ENCODE measurements around the gene CDRT15.

Gene CDRT15

DNA sequence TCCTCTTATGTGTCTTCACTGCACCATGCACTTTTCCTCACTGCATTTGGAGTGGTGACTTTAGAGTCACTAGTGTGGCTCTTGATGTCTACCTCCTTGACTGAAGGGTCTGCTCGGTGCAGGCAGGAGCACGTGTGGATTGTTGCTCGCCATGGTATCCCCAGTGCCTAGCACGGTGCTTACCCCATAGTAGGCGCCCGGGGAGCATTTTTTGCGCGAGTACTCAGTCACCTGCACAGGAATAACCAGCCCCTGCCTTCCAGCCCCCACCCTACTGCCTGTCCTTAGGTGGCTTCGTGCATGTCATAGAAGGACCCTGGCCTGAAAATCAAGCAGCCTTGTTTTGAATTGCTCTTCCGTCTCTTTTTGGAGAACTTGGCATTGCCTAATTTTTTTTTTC is 31.3 kb downstream of the CDRT15 start:
- Histone ChIP-seq H3K4me3 (ENCODE audit: low read depth, low read length) (no peak overlapping the region), H3K36me3 (no peaks in the 10 kb centered on the region), H3K27me3 (no peaks in the 10 kb centered on the region), H3K9me3 (no peaks in the 10 kb centered on the region), H3K4me1 (no peaks in the 10 kb centered on the region; the same call in 1 of the 2 replicates)
- no peak for DNase-seq
- TF ChIP-seq, protein P1, sequence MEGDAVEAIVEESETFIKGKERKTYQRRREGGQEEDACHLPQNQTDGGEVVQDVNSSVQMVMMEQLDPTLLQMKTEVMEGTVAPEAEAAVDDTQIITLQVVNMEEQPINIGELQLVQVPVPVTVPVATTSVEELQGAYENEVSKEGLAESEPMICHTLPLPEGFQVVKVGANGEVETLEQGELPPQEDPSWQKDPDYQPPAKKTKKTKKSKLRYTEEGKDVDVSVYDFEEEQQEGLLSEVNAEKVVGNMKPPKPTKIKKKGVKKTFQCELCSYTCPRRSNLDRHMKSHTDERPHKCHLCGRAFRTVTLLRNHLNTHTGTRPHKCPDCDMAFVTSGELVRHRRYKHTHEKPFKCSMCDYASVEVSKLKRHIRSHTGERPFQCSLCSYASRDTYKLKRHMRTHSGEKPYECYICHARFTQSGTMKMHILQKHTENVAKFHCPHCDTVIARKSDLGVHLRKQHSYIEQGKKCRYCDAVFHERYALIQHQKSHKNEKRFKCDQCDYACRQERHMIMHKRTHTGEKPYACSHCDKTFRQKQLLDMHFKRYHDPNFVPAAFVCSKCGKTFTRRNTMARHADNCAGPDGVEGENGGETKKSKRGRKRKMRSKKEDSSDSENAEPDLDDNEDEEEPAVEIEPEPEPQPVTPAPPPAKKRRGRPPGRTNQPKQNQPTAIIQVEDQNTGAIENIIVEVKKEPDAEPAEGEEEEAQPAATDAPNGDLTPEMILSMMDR (IDR thresholded peaks at IDR 0.05; ENCODE audit: low read depth, low read length): no peak

DNA sequence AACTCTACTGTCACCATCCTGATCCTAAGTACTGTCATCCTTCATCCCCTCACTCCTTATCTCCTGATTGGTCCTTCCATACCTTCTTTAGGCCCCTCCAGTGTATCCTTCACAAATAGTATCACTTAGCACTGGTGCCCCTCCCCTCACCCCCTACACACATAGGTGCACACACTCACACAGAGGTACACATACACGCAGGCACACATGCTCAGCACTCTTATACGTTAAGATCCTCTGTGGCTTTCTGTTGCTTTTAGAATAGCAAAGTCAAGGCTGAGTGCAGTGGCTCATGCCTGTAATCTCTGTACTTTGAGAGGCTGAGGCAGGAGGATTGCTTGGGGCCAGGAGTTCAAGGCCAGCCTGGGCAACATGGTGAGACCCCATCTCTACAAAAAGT is 32.1 kb downstream of the CDRT15 start:
- Histone ChIP-seq H3K36me3 (no peaks in the 10 kb centered on the region), H3K27me3 (no peaks in the 10 kb centered on the region), H3K9me3 (no peaks in the 10 kb centered on the region), H3K4me1 (no peaks in the 10 kb centered on the region; the same call in 1 of the 2 replicates), H3K4me3 (ENCODE audit: low read depth, low read length) (no peak overlapping the region)
- TF ChIP-seq, protein P1 (IDR thresholded peaks at IDR 0.05; ENCODE audit: low read depth, low read length): no peak
- DNase-seq: no peak

DNA sequence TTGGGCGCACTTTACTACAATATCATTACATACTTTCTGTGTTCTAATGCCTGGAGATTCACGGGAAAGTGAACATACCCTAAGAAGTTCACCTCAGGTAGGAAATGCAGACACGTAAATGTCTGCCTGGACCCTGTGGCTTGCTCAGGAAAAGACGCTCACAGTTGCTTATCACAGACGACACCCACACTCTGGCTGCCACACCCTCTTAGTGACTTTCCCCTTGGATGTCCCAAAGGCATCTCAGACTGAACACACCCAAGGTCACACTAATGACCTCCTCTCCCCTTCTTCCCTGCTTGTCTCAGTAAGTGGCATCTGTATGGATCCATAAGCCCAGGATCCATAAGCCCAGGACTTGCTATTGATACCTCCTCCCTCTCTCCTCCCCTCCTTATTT is 32.6 kb downstream of the CDRT15 start:
- H3K4me3 ChIP-seq (ENCODE audit: low read depth, low read length): no peak overlapping the region
- no peaks in the 10 kb centered on the region for H3K27me3 ChIP-seq
- no peaks in the 10 kb centered on the region for H3K36me3 ChIP-seq
- no peaks in the 10 kb centered on the region for H3K9me3 ChIP-seq
- no peaks in the 10 kb centered on the region; the same call in 1 of the 2 replicates for H3K4me1 ChIP-seq
- no peak for DNase-seq
- TF ChIP-seq, protein P1 (IDR thresholded peaks at IDR 0.05; ENCODE audit: low read depth, low read length): no peak

DNA sequence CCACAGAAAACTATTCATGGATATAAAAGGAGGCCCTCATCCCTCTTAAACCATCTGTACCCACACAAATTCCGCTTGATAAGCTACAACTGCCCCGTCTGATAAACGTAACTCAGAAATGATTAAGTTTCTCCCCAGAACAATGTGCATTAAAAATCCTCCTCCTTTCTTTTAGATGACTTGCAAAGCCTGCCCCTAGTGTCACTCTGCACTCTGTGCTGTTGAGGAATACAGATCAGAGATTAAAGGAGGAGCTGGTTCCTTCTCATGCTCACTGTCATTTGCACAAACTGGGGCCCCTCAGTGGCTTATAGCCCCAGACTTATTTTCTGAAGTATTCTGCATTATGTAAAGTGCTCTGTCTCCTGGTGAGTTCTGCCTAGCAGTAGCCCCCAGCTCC is 33.3 kb downstream of the CDRT15 start:
- no peaks in the 10 kb centered on the region; the same call in 1 of the 2 replicates for H3K4me1 ChIP-seq
- TF ChIP-seq, protein P1 (IDR thresholded peaks at IDR 0.05; ENCODE audit: low read depth, low read length): no peak; the same call in 1 of the 2 replicates
- DNase-seq: no peak

DNA sequence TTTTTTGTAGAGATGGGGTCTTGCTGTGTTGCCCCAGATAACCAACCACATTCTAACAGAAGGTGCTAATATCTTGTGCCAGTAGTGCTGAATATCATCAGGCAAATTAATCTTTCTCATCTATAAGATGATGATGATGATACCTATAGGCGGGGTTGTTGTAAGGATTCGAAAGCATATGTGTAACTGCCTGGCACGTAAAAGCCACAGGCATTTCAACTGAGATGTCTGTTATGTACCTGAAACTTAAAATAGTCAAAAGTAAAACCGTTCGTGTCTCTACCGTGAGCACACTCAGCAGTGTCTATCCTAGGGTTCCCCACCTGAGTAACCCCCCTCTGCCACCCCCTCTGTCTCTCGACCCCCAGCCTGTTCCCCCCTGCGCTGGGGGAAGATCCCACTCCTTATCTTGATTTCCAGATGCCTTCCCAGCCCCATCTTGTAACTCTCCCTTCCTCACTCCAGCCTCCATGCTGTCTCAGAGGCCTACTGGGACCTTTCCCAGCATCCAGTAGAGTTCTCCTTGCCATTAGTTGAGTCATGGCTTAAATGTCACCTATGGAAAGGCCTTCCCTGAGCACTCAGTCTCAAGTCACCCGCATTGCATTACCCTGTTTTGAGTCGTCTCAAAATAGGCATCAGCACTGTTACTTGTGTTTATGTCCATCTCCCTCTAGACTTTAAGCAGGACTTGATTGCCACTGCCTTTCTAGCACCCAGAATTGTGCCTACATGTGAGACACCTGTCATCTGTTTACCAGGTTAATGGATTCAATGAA is 34.1 kb downstream of the CDRT15 start:
- Histone ChIP-seq H3K36me3 (no peaks in the 10 kb centered on the region), H3K9me3 (no peaks in the 10 kb centered on the region), H3K4me1 (no peaks in the 10 kb centered on the region; the same call in 1 of the 2 replicates), H3K4me3 (ENCODE audit: low read depth, low read length) (no peak overlapping the region), H3K27me3 (no peaks in the 10 kb centered on the region)
- no peak for DNase-seq
- TF ChIP-seq, protein P1 (IDR thresholded peaks at IDR 0.05; ENCODE audit: low read depth, low read length): no peak

More for the DNA sequence above, 33.3 kb downstream of the CDRT15 start:
- no peak overlapping the region for H3K4me3 ChIP-seq (ENCODE audit: low read depth, low read length)
- H3K9me3 ChIP-seq: no peaks in the 10 kb centered on the region
- H3K36me3 ChIP-seq: no peaks in the 10 kb centered on the region
- H3K27me3 ChIP-seq: no peaks in the 10 kb centered on the region

DNA sequence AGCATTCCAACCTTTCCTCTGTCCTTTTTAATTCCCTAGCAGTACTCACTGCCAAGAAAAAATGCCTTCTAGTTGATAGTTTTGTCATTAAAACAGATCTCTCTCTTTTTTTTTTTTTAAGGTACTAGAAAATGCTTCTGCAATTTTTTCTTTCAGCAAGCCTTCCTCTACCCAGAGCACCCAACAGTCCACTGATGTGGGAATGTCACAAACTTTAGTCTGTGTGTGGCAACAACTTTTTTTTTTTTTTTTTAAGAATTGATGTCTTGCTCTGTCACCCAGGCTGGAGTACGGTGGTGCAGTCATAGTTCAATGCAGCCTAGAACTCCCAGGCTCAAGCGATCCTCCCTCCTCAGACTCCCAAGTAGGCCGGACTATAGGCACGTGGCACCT is 34.7 kb downstream of the CDRT15 start:
- TF ChIP-seq, protein P1 (IDR thresholded peaks at IDR 0.05; ENCODE audit: low read depth, low read length): no peak
- no peaks in the 10 kb centered on the region for H3K36me3 ChIP-seq
- no peak overlapping the region for H3K4me3 ChIP-seq (ENCODE audit: low read depth, low read length)
- DNase-seq: no peak
- no peaks in the 10 kb centered on the region; the same call in 1 of the 2 replicates for H3K4me1 ChIP-seq
- no peaks in the 10 kb centered on the region for H3K9me3 ChIP-seq
- no peaks in the 10 kb centered on the region for H3K27me3 ChIP-seq
